Measurements from ENCODE around the gene CHRM4.
A peak's percentile ranks its signal among the peaks of the same experiment; 100 is the strongest.

CHRM4 gene

DNA sequence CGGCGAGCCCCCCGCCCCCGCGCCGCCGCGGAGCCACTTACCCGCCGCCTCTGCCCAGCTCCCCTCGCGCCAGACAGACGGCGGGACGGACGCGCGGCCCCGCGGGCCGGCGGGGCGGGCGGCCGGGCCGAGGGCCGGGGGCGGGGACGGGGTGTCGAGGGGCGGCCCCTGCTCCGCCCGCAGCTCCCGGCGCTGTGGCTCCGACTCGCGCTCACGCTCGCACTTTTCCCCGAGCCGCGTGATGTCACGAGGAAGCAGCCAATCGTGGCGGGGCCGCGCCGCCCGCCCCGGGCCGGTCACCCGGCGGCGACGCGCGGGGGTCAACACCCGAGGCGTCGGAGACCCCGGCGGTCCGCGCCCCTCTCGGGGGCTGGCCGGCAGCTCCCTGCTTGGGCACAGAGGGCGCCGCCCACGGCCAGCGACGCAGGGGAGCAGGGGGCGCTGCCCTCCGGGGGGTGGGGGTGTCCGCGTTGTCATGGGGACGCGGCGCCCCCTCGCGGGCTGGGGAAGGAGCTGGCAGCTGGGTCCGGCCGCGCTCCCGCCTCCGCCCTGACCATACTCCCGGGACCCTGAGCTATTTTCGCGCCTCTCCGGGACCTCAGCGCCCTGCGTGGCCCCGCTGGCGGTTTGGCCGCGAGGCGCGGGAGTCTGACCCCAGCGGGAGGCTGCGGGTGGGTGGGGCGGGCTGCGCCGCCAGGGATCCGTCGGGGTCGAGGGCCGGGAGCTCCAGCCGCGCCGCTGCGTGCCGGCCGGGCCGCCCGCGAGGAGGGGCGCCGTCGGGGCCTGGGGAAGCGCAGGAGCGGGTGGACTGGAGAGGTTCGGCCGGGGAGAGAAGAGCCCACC is at the start of gene CHRM4:
Gene CHRM4, minus strand, starts transcription at position 199 of the 843 bp plus-strand sequence. CDS start 5,219 bp downstream, outside the sequence.
- DNase-seq (ENCODE audit: low read depth, low spot score), result peak; percentile 45

DNA sequence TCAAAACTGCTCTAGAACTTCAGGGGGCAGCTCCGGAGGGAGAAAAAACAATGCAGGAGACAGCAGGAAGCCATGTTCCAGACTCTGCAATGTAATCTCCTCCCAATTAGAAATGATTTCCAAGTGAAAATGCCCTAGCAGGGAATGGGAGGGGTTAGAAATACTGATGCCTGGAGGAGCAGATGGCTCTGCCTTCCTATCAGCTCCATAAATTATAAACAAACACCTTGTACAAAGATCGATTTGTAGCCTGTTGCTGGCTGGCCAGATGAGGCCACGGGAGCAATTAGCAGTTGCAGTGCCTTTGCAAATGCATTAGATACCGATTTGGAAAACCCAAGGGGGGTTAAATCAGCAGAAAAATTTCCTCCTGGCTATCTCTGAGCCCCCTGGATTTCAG is 46.6 kb upstream of the CHRM4 start:
- no peak for DNase-seq (ENCODE audit: low read depth, low spot score)

DNA sequence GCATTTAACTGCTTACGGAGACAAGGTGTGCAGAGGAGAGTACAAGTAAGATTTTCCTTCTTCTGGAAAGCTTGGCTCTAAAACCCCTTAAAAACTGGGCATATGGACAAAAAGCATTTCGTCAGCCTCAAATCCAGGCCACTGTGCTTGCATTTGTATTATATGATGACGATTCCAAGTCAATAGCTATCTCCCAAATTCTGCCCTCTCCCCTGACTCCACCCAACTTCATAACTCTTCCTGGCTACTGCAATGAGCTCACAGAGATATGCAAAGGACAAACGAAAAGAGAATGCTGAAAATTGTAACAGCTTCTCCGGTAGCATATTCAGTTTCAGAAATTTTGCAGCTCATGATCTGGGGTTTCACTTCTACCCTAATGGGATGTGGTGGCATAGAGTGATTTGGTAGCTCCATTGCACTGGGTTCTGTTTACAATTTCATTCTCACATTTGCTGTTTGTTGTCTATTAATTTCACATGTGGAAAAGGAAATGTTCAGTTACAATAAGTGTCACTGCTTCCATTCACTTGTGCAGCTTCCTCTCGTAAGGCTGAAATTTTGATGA is 45.6 kb upstream of the CHRM4 start:
- no peak for DNase-seq (ENCODE audit: low read depth, low spot score)

DNA sequence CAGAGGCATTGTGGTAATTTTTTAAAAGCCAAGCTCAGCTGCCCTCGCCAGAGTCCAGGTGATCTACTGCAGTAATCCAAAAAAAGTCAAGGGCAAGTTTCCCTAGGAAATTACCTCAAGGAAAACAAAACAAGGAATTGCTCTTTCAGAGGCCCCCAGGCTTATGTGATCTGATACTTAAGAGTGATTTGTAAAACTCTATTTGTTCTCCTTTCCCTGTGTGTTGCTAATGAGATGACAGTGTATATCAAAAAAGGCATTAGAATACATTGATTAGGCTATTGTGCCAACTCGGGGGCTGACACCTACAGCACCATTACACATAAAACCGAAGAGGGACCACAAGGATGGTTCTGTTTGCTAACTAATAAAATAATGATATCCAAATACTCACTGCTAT is 44.5 kb upstream of the CHRM4 start:
- DNase-seq (ENCODE audit: low read depth, low spot score), result no peak

DNA sequence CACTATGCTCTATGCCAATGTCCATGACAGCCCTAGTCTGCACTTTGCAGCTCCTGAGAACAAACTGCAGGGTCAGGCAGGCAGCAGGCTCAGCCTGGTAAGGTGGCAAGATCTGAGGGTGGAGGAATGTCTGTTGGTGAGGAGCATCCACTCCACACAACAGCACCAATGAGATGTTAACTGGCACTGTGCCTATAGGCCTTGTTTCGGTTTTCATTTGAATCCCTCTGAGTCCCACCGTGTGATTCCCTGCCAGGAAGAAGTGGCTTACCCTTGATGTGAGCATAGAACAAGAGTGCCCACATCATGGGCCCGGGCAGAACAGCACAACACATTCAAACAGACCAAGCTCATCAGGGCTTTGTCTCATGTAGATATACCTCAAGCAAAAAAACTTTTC is 44.1 kb upstream of the CHRM4 start:
- no peak for DNase-seq (ENCODE audit: low read depth, low spot score)

DNA sequence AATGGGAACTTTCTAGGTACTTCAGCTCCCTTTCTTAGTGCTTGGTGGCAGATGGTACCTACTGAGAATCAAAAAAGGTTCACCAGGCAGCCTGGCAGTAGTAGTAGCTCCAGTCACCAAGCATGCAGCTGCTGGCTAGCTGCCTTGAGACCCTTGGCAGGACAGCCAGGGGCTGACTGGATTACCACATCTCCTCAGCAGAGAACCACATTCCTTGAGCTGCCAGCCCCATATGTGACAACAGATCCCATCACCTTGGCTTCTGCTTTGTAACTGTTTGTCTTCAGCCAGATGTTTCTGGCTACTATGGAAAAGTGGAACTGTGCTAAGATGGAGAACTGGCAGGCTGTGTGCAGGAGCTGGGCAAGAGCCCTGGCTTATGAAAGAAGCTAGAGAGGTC is 39.6 kb upstream of the CHRM4 start:
- no peak for DNase-seq (ENCODE audit: low read depth, low spot score)

DNA sequence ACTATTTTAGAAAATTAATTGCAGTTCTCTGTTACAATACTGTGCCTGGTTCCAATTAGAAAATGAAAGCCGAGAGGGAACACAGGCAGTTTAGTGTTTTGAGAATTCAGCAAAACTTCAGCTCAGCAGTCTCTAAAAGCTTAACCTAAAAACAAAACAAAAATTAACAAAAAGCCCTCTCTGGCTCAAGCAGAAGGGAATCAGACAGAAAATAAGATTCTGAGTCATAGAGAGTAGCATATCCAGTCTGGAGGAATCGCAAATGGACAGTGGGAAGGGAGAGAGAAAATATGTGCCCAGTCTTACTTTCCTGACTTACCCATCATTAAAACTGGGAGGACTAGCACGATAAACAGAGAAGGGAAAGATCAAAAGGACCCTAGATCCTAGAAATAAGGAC is 38.1 kb upstream of the CHRM4 start:
- DNase-seq (ENCODE audit: low read depth, low spot score), result no peak

DNA sequence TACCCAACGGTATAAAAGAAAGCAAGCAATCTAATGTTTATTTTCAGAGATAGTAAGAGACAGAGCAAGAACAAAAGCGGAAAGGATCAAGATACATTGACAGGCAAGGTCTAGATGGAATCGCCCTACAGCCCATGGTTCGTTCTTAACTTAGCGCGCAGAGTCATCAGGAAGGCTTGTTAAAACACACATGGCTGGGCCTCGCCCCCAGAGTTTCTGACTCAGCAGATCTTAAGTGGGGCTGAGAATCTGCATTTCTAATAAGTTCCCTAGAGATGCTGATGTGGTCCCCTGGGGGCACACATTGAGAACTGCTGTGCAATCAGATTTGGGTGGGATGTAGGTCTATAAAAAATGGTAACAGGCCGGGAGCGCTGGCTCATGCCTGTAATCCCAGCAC is 35.8 kb upstream of the CHRM4 start:
- peak; percentile 58 for DNase-seq (ENCODE audit: low read depth, low spot score)

DNA sequence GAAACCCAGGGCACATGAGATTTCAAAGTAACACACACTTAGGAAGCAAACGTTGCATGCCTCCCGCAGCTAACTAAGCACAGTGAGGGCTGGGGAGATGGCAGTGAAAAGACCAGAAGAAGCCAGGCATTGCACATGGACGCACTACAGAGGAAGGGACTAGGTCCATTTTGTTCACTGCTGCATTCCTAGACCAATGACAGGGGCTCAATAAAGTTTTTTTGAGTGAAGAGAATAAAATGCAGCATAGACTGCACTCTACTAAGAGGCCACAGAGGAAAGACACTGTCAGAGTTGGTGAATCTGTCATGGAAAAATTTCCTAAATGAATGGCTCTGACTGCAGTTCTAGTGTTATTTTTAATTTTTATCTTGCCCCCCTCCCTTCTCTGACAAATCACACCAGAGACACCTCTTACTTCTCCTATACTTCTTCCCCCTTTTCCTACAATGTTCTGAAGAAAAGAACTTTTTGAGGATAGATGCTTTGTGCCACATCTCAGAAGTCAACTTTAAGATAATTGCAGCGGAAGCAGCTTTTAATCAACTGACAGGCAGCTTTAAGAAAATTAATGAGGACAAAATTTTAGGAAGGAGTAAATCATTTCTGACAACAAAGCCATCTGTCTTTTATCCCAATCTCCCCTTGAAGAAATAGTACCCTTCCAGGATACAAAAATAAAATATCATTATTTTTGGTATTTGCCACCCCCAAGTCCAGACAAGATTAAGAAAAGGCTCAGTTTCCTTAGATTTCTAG is 34.8 kb upstream of the CHRM4 start:
- no peak for DNase-seq (ENCODE audit: low read depth, low spot score)

DNA sequence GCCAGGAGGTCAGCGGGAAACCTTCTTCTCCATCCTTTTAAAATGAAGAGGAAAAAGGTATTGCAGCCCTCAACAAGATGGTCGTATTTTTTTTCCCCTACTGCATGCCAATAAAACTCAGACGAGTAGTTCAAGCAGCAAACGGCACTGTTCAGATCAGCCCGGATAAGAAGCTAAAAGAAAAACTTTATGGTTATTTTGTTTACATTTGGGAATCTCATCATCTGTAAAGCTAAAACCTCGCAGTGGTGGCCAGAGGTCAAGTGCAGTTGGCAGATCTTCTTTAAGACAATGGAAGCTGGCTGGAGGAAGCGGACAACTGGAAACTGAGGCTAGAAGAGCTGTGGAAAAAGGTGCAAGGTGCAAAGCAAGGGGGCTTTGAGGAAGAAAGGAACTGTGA is 31.0 kb upstream of the CHRM4 start:
- no peak for DNase-seq (ENCODE audit: low read depth, low spot score)

DNA sequence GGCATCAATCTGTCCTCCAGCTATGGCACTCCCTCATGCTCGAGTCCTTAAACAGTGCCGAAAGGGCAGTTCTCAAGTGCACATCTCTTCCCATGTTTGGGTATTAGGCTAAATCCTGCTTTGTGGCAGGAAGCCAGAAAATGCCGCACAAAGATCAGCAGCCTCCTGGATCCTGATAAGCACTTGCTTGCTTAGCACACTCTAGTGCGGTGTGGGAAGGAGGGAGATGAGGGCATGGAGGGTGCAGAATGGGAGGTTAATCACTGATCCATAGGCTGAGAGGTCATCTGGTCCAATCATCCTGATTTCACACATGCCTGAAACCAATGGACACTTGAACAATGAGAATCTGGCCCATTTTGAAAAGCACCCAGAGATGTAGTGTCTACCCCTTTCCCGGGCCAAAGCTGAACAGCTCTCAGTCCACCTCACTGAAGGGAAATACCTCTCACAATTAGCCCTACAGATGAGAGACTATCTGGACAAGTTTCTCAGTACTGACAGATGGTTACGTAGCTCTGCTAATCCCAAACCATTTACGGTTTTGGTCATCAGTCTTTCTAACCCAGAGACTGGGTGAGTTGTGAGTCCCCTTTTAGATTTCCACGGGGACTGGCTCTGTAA is 29.8 kb upstream of the CHRM4 start:
- DNase-seq (ENCODE audit: low read depth, low spot score), result no peak

DNA sequence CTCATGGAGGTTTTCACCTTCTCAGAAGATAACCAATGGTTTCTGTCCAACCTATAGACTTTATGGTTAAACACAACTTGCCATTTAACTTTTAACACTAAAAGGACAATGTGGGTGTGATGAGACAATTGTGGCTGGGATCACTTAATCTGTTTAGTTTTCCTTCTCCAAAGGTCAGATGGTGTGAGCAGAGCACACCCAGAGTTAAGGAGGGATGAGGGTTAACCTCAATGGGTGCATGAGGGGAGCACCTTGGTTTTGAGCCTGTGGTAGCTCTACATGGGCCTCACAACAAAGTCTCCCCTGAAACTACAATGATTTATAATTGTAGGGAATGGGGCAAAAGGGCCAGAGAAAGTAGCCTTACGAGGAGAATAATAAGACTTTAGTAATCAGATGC is 28.9 kb upstream of the CHRM4 start:
- no peak for DNase-seq (ENCODE audit: low read depth, low spot score)

DNA sequence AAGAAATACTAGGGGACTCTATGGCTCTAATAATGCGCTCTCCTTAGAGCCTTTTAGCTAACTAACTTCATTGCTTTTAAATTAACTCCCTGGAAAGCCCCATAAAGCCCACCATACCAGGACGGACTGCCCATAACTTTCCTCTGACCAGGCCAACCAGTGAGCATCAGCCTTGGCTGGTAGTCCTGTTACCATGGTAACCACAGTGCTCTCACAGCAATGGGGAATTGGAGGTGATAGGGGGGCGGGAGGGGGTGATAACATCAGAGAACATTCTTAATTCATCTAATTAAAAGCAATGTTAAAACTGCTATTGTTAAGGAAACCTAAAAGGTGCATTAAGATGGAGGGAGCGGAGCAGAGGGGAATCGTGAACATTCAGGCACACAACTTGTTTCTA is 27.2 kb upstream of the CHRM4 start:
- no peak for DNase-seq (ENCODE audit: low read depth, low spot score)

DNA sequence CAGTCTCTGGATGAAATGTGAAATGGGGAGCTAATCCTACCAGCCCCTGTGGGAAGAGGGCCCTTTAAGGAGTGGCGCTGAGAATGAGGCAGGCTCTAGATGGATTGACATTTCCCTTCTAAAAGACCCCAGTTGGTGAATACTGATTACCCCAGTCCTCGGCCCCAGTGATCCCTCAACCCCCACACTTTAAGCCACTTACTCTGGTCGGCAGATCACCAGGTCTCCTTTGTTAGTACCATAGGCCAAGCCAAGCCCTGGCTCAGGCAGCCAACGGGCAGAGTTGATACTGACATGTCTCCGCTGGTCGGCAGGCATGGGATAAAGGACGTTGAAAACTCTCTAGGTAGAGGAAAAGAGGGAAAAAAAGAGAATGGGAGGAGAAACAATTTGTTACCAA is 26.1 kb upstream of the CHRM4 start:
- DNase-seq (ENCODE audit: low read depth, low spot score), result no peak

DNA sequence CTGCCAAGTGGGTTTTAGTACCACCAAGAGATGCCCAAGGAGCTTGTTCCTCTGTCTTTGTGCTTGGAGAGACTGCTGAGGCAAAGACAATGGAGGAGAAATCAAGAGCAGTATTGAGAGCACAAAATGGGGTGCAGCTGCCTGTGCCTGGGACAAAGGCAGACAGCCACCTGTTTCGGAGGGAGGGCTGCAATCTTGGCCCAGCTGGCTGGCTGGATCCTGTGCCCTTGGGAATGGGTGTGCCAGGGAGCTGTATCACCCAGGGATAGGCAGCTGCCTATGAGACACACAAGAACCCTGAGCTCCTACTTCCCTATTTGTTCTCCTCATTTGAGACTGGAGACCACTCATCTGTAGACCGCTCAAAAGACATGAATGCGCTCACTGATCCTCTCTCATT is 23.3 kb upstream of the CHRM4 start:
- DNase-seq (ENCODE audit: low read depth, low spot score), result no peak

DNA sequence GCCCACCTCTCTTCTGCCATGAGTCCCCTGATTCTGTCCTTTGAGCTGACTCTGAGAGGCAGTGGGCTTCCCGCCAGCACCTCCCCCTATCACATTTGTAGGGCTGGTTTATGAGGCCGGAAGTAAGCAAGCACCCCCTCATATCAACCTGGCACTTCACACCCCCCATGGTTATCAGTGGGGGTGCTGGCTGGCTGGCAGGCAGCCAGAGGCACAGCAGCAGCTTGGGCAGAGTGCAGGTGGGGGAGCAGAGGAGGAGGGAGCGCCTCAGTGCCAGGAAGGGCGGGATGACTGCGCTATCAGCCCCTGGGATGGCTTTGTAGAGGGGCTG is 22.9 kb upstream of the CHRM4 start:
- DNase-seq (ENCODE audit: low read depth, low spot score), result no peak

DNA sequence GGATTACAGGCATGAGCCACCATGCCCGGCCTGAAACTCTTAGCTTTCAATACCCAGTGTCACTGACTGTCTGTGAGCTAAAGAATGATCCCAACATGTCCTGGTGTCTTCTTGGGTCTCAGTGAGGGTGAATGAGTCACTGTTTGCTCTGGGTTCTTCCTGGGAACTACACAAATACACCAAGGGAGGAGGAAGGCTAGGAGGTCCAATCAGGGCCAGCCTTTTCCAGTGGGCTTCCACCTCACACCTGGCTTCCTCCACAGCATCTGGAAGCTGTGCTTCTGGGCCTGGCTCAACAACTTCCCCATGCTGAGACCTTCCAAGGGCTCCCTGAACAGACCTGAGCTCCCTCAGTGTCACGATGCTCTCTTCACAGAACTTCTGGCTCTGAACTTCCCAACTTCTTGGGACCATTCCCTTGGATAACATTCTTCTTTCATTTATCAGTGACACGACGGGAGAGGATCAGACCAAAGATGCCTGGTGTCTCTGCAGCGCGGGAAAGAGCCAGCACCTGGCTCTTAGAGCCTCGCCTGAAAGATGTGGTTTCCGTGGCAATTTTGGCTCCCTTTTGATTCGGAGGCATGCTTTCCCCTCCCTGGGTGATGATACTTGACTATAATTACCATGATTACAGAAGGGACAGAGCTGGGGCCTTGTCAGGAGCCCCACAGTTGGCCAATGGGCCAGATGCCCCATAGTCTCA is 22.3 kb upstream of the CHRM4 start:
- no peak for DNase-seq (ENCODE audit: low read depth, low spot score)

DNA sequence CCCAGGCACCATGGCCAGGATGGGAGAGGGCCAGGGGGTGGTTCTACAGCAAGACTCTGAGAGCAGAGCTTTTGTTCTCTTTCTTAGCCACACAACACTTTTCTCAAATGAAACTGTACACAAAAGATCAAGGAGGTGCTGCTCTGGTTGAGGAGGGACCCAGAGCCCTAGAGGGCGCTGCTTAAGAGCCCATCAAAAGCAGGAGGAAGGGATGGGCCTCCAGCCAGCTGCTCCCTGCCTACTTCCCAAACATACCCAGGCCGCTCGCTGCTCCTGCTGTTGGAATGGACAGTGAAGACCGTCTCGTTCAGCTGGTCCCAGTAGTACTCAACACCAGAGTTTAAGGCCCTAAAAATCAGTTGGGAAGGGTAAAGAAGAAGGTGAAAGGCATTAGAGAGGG is 18.4 kb upstream of the CHRM4 start:
- DNase-seq (ENCODE audit: low read depth, low spot score), result peak; percentile 71

DNA sequence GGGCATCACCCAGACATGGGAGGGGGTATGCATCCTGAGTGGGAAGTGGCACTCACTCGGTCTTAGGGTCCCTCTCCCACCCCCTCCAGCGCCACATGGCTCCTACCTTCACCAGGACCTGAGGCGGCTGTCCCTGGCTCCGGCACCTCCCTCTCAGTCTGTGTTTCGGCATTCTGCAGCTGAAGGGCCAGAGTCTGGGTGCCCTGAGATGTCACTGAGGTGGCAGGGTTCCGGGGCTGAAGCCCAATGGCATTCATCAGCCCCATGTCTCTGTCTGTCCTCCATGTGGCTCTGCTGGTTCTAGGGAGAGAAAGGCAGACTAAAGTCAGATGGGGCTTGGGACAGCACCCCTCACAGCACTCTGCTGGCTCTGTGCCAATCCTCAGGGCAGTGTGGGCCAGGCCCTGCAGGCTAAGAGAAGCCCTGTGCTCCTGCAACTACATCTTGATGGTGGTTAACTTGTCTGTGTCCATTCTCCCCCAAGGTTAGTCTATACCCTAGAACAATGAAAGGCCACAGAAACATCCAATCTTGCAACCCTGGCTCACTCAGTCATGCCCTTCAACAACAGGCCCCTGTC is 16.9 kb upstream of the CHRM4 start:
- no peak for DNase-seq (ENCODE audit: low read depth, low spot score)

DNA sequence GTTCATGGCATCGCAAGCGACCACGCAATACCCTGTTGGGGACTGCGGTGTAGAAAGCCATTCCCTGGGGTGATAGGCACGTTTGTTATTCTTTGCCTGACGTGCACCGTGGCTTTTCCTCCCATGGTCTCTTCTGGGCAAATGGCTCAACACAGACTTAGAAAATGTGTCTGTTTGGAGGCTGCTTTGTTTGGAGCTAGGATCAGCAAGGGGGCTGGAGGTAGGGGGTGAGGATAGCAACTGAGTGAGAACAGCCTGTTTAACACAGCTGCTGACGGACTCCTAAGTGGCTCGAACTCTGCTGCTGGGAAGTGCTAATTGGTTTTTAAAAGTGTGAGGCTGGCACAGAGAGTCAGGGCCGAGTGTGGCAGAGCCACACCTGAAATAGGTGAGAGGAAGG is 16.1 kb upstream of the CHRM4 start:
- no peak for DNase-seq (ENCODE audit: low read depth, low spot score)

DNA sequence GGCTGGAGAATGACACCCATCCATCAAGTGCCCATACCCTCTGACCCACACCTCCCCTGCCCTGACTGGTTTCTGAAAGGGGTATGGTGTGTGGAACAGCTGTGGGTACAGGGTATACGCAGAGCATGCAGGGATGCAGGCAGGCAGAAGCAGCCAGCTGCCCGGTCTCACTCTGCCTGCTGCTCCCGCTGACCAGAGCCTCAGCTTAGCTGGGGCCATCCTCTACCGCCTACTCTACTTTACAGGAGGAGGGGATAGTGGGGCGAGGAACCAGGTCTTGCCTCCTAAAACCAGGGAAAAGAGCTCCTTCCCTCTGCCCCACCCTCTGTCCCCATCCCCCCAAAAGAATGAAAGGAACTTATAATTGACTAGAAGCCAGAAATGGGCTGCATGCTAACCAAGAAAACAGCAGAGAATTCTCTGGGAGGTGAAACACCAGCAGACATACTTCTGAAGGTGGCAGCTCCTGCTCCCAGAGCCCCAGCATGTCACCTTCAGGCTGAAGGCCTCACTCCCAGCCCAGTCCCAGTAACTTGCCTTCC is 13.0 kb upstream of the CHRM4 start:
- DNase-seq (ENCODE audit: low read depth, low spot score), result no peak

All from ELF-1 (cell line).